Neural crest cell (in vitro differentiated cells): ENCODE data around the gene TNPO3. TPM values are rescaled to one million over a fixed set of nuclear protein-coding genes. Genes with fewer than 3 reads are reported as not detected.

Experiments
- DNase-seq: peaks from one replicate; pipeline ENCODE4 v3.0.0; 2021; ENCODE audit warnings: low read depth, mixed read lengths, low spot score
- H3K27ac Mint-ChIP-seq: one replicate; pipeline ENCODE4 v1.8.0; 2021; ENCODE audit warnings: mild to moderate bottlenecking, mixed read lengths; ENCODE audit not compliant: unreplicated experiment
- H3K27me3 Mint-ChIP-seq: 2 replicates; pipeline ENCODE4 v1.8.0; 2021; ENCODE audit warnings: low read depth, mild to moderate bottlenecking, mixed read lengths
- H3K36me3 Mint-ChIP-seq: 2 replicates; pipeline ENCODE4 v1.8.0; 2021; ENCODE audit warnings: low read depth, mild to moderate bottlenecking, mixed read lengths
- H3K4me1 Mint-ChIP-seq: 2 replicates; pipeline ENCODE4 v1.8.0; 2021; ENCODE audit warnings: mixed read lengths
- H3K4me3 Mint-ChIP-seq: one replicate; pipeline ENCODE4 v1.8.0; 2021; ENCODE audit warnings: mild to moderate bottlenecking, mixed read lengths
- H3K9me3 Mint-ChIP-seq: 2 replicates; pipeline ENCODE4 v1.8.0; 2021; ENCODE audit warnings: mixed read lengths
- CTCF ChIP-seq: fragments of 200-600 bp; sonication (generic); conservative IDR thresholded peaks from 2 replicates; pipeline ENCODE4 v1.5.0; 2021; ENCODE audit warnings: antibody characterized with exemption, mild to moderate bottlenecking
- total RNA-seq: library from RNA; stranded (reverse); gene quantifications from 2 replicates; pipeline ENCODE4 v1.2.1, GENCODE V29; 2021

TNPO3 gene
- total RNA-seq, 1 donor from 2014 or later: 67.5 TPM

- H3K27ac Mint-ChIP-seq: no peak overlapping the region
- no peak for TF ChIP-seq CTCF
- DNase-seq: no peak
- no peaks in the 10 kb centered on the region for H3K9me3 Mint-ChIP-seq
- peaks cover 55% of the 10 kb centered on the region for H3K27me3 Mint-ChIP-seq
- no peak overlapping the region for H3K4me3 Mint-ChIP-seq
- H3K36me3 Mint-ChIP-seq: no peaks in the 10 kb centered on the region
- H3K4me1 Mint-ChIP-seq: no peaks in the 10 kb centered on the region
Observed at GRCh38 chr7:128919881-128920799, 134.8 kb downstream of the TNPO3 start.

- Mint-ChIP-seq H3K9me3 (no peaks in the 10 kb centered on the region), H3K27ac (no peak overlapping the region), H3K4me1 (no peaks in the 10 kb centered on the region), H3K36me3 (no peaks in the 10 kb centered on the region), H3K4me3 (no peak overlapping the region), H3K27me3 (peaks cover 47% of the 10 kb centered on the region)
- no peak for TF ChIP-seq CTCF
- DNase-seq: no peak
Observed at GRCh38 chr7:128919241-128919640, 135.7 kb downstream of the TNPO3 start.

- H3K4me1 Mint-ChIP-seq: no peaks in the 10 kb centered on the region
- no peak overlapping the region for H3K4me3 Mint-ChIP-seq
- peaks cover 40% of the 10 kb centered on the region for H3K27me3 Mint-ChIP-seq
- no peaks in the 10 kb centered on the region for H3K9me3 Mint-ChIP-seq
- H3K27ac Mint-ChIP-seq: no peak overlapping the region
- TF ChIP-seq CTCF: no peak
- no peak for DNase-seq
- no peaks in the 10 kb centered on the region for H3K36me3 Mint-ChIP-seq
Observed at GRCh38 chr7:128918016-128918665, 136.8 kb downstream of the TNPO3 start.

- Mint-ChIP-seq H3K4me1 (no peaks in the 10 kb centered on the region), H3K4me3 (no peak overlapping the region), H3K36me3 (no peaks in the 10 kb centered on the region), H3K27ac (no peak overlapping the region), H3K27me3 (peaks cover 39% of the 10 kb centered on the region), H3K9me3 (no peaks in the 10 kb centered on the region)
- no peak for DNase-seq
- TF ChIP-seq CTCF: no peak
Observed at GRCh38 chr7:128917122-128917521, 137.8 kb downstream of the TNPO3 start.

- no peak for DNase-seq
- Mint-ChIP-seq H3K4me3 (no peak overlapping the region), H3K27me3 (peaks cover 40% of the 10 kb centered on the region), H3K4me1 (peaks cover 5% of the 10 kb centered on the region), H3K27ac (no peak overlapping the region), H3K9me3 (no peaks in the 10 kb centered on the region), H3K36me3 (no peaks in the 10 kb centered on the region)
- TF ChIP-seq CTCF: no peak
Observed at GRCh38 chr7:128916643-128916915, 138.3 kb downstream of the TNPO3 start.
